A673 (cell line): ENCODE measurements around the gene KANSL1L. TPM values are rescaled to one million over a fixed set of nuclear protein-coding genes. Genes with fewer than 3 reads are reported as not detected.

Source experiments
- BruUV-seq: library from RNA; stranded (reverse); fragments of 400-500 nt; replicated peaks from 2 replicates; lab custom pipeline; 2021; lab: Mats Ljungman, UMichigan
- CTCF ChIA-PET: fragments of 300-600 bp; sonication (Branson Sonifier 250); formaldehyde crosslinking; loops from one replicate; lab custom pipeline; 2022; ENCODE audit warnings: antibody characterized with exemption; lab: Charles Lee
- POLR2A ChIA-PET: fragments of 300-600 bp; sonication (Branson Sonifier 250); formaldehyde crosslinking; loops from one replicate; lab custom pipeline; 2022; ENCODE audit warnings: antibody characterized with exemption; ENCODE audit not compliant: low non-redundant PET; lab: Charles Lee
- DNase-seq: peaks from one replicate; pipeline ENCODE4 v3.0.0-alpha.2; 2015; ENCODE audit warnings: low spot score
- H3K27ac ChIP-seq: fragments of 200-600 bp; sonication (generic); 2 replicates; pipeline ENCODE4 v1.5.1; 2016; ENCODE audit warnings: mixed run types, low read depth, mild to moderate bottlenecking, mixed read lengths, antibody characterized with exemption, low read length; ENCODE audit not compliant: poor library complexity, severe bottlenecking
- H3K27me3 ChIP-seq: fragments of 200-600 bp; sonication (generic); replicated peaks from 2 replicates; pipeline ENCODE4 v1.6.1; 2017; ENCODE audit warnings: mixed run types, low read depth, mild to moderate bottlenecking, mixed read lengths, antibody characterized with exemption, low read length; ENCODE audit not compliant: insufficient read depth, poor library complexity
- H3K36me3 ChIP-seq: fragments of 200-600 bp; sonication (generic); 2 replicates; pipeline ENCODE4 v1.6.1; 2016; ENCODE audit warnings: mixed run types, mild to moderate bottlenecking, mixed read lengths, antibody characterized with exemption, low read length; ENCODE audit not compliant: insufficient read depth, poor library complexity, severe bottlenecking
- H3K4me1 ChIP-seq: fragments of 200-600 bp; sonication (generic); 2 replicates; pipeline ENCODE4 v1.6.1; 2017; ENCODE audit warnings: mixed run types, mild to moderate bottlenecking, mixed read lengths, antibody characterized with exemption, low read length; ENCODE audit not compliant: insufficient read depth, poor library complexity, severe bottlenecking
- H3K4me3 ChIP-seq: fragments of 200-600 bp; sonication (generic); 2 replicates; pipeline ENCODE4 v1.5.1; 2016; ENCODE audit warnings: low read depth, mixed run types, mild to moderate bottlenecking, mixed read lengths, low read length; ENCODE audit not compliant: poor library complexity, severe bottlenecking
- H3K9me3 ChIP-seq: fragments of 200-600 bp; sonication (generic); 2 replicates; pipeline ENCODE4 v1.6.1; 2016; ENCODE audit warnings: mixed run types, low read depth, mild to moderate bottlenecking, mixed read lengths, antibody characterized with exemption, low read length; ENCODE audit not compliant: poor library complexity, severe bottlenecking
- CTCF ChIP-seq: fragments of 300-800, 200-600 bp; sonication (generic); conservative IDR thresholded peaks from 2 replicates; pipeline ENCODE4 v1.5.1; 2017; ENCODE audit warnings: low read depth, mild to moderate bottlenecking, antibody characterized with exemption, low read length, moderate library complexity, mixed read lengths
- EZH2 ChIP-seq: fragments of 200-600 bp; sonication (generic); IDR thresholded peaks from 2 replicates; pipeline ENCODE4 v1.6.1; 2017; ENCODE audit warnings: borderline replicate concordance, low read depth, mild to moderate bottlenecking, mixed read lengths, antibody characterized with exemption, low read length; ENCODE audit not compliant: poor library complexity, severe bottlenecking
- intact Hi-C: fragments of 100-400 bp; cut with micrococcal nuclease; formaldehyde crosslinking; loops from one replicate; pipeline ENCODE4 v1.10.0; 2022; ENCODE audit not compliant: unreplicated experiment
- total RNA-seq: library from RNA; stranded (reverse); gene quantifications from 2 replicates; pipeline ENCODE4 v1.2.3, GENCODE V29; 2021

KANSL1L gene
- total RNA-seq, 1 experiment from 2014 or later = 17.7 TPM

GRCh38 chr2:210203147-210203546 is 31.9 kb upstream of the KANSL1L start:
- intact Hi-C loops = no loop called here
- H3K9me3 ChIP-seq = no peaks in the 10 kb centered on the region

GRCh38 chr2:210199854-210200253 is 28.6 kb upstream of the KANSL1L start:
- intact Hi-C loops = loop anchor here (5.0 to 10.0 kb wide), 3 partner anchors 625 to 1805 kb away; no protein-coding TSS in a partner anchor
- TF ChIP-seq CTCF = no peak
- no peak for TF ChIP-seq EZH2

More at GRCh38 chr2:210203147-210203546, 31.9 kb upstream of the KANSL1L start:
- Histone ChIP-seq H3K27me3 (peaks cover 9% of the 10 kb centered on the region), H3K4me1 (peaks cover 9% of the 10 kb centered on the region), H3K36me3 (no peaks in the 10 kb centered on the region), H3K27ac (no peak overlapping the region), H3K4me3 (no peak overlapping the region)
- no peak for DNase-seq
- ChIA-PET CTCF (no interaction called here), POLR2A (no interaction called here)
- TF ChIP-seq EZH2 (no peak), CTCF (no peak)
- no TSS peak for BruUV-seq

GRCh38 chr2:210199186-210199765 is 28.1 kb upstream of the KANSL1L start:
- intact Hi-C loops = loop anchor here (5.0 to 10.0 kb wide), 3 partner anchors 624 to 1804 kb away; no protein-coding TSS in a partner anchor
- no peaks in the 10 kb centered on the region for H3K9me3 ChIP-seq
- H3K4me1 ChIP-seq = peaks cover 24% of the 10 kb centered on the region
- ChIA-PET POLR2A (no interaction called here), CTCF (interaction anchor here (0.9 kb wide), 1 partner anchor 266 kb away, joined by 3 read pairs; no protein-coding TSS in a partner anchor)
- H3K4me3 ChIP-seq = no peak overlapping the region
- TF ChIP-seq CTCF (peak; percentile 68), EZH2 (no peak)
- BruUV-seq = no TSS peak
- peaks cover 9% of the 10 kb centered on the region for H3K27me3 ChIP-seq
- H3K36me3 ChIP-seq = no peaks in the 10 kb centered on the region
- no peak overlapping the region for H3K27ac ChIP-seq
- DNase-seq = peak; percentile 59

More at GRCh38 chr2:210199854-210200253, 28.6 kb upstream of the KANSL1L start:
- Histone ChIP-seq H3K4me3 (no peak overlapping the region), H3K9me3 (no peaks in the 10 kb centered on the region), H3K27ac (no peak overlapping the region), H3K36me3 (no peaks in the 10 kb centered on the region), H3K4me1 (peaks cover 24% of the 10 kb centered on the region), H3K27me3 (peaks cover 9% of the 10 kb centered on the region)
- DNase-seq = no peak
- no TSS peak for BruUV-seq
- ChIA-PET CTCF (no interaction called here), POLR2A (no interaction called here)
